GM18499 (cell line): ENCODE data around the gene MEOX1.

Experiments
- ATAC-seq: cut with Tn5 transposase; IDR thresholded peaks from one replicate; pipeline ENCODE4 v1.9.1; 2021; ENCODE audit warnings: moderate number of reproducible peaks; ENCODE audit not compliant: insufficient read depth, unreplicated experiment

The MEOX1 gene

DNA sequence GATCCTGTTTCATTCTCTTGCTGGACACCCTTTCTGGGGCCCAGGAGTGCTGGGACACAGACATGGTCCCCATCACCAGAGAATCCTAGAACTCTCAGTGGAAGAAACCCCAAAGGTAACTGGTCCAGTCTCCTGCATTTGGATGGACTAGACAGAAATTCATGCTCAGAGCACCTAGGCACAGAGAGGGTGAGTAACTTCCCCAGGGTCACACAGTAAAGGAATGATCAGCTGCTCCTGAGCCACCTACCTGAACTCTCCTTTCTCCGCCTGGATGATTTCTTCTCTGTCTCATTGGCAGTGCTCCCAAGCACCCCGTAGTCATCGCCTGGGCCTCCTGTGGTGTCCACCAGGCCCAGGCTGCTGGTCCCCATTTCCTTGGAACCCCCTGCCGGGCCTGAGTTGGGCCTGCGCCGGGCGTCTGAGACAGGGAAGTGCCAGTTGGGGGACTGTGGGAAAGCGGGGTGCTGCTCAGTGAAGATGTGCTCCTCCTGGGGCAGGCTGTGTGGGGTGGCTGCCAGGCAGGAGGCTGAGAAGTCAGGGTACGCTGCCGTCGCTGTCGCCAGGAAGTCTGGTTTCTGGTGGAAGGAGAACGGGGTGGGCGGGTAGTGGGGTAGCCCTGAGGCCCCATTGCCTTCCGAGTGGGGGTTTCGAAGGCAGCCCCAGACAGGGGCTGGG lies 767 bp downstream of the MEOX1 start:
- ATAC-seq = no peak

DNA sequence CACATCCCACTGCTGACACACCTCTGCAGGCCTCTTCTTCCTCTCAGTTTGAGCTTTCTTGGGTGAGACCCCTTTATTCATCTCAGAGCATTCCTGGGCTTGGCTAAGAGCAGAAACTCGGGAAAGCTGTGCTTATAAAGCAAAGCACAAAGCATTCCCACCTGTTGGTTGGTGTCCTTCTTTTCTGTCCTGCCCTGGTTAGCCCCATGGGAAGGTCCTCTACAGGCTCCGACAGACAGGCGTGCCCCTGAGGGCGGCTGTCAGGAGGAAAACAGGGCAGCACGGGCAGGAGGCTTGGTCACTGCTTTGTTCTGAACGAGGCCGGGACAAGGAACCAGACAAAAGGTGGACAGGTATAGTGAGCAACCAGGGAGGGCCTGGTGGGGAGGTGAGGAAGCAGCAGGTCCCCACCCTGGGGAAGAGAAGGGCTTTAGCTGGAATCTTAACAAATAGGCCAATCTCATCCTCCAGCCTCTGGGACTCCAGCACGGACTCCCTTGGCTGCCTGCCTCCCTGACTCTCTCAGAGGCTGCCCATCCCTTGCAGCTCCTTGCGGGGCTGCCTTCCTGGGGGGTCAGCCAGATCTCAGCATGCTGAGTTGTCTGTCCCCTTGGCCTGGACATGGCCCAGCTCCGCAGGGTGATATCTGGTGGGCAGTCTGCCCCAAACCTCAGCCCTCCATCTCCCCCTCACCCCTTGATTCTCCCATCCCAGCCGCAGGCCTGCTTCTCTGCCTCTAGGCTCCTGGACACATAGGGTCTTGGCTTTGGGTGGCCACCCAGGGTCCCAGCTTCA lies 1.7 kb downstream of the MEOX1 start:
- ATAC-seq = no peak

DNA sequence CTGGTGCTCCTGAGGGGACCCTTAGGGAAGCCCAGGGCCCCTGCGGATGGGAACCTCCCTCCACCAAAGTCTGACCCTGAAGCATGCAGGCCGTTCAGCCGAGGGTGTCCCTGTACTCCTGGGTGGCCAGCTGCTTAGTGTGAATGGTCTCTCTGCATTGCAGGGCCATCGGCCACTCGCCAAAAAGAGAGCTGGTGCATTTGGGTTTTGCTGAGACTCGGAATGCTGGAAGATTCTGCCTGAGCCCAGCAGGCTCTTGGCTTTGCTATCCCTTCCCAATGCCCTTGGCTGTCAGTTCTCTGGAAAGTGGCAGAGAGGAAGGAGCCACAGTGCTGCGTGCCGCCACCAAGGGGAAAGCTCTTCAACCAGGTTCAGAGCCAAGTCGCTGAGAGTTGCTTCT lies 2.8 kb downstream of the MEOX1 start:
- ATAC-seq = no peak

DNA sequence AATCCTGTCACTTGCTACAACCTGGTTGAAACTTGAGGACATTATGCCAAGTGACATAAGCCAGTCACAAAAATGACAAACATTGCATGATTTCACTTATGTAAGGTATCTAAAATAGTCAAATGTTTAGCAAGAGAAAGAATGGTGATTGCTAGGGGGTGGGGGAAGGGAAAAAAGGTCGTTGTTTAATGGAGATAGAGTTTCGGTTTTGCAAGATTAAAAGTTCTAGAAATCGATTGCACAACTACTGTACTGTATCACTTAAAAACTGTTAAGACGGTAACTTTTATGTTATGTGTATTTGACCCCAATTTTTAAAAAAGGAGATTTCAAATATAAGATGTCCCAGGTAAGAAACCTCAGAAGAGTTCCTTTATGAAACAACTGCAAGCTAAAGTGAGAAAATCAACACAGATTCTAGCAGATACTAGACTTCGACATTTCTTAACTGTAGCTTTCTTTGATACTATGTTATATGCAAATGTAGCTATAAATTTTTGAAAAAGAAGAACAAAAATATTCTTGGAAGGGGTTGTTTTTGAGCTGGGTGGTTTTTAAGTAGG lies 5.9 kb downstream of the MEOX1 start:
- ATAC-seq = no peak

DNA sequence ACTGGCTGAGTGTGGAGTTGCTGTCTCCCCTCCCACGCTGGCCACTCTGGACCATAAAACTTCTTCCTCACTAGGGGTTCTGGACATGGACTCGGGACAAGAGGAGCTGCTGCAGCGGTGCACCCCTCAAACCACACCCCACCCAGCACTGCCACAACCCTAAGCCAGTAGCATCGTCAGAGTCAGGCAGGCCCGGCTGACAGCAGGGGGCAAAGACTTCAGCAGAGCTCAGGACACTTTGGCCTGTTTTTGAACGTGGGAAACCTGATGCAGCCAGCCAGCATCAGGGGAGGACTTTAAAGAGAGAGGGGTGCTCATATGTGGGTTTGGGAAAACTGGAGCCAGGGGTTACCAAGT lies 9.6 kb downstream of the MEOX1 start:
- no peak for ATAC-seq

DNA sequence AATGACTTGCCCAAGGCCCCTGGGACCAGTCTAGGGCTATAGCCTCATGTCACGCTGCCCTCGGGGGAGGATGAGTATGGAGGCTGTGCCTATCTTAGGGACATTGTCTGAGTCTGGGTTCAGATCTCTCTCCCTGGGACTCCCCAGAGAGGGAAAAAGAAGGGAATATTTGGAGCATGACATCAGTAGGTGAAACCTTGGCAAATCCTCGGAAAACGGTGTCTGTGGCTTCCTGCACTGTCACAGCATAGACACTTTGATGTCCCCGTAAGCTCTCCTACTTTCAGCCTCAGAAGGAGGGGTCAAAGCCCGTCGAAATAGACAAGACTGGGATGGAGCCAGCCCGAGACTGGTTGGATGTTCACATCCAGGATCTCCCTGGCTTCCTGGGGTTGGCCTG lies 11.3 kb downstream of the MEOX1 start:
- ATAC-seq = no peak

DNA sequence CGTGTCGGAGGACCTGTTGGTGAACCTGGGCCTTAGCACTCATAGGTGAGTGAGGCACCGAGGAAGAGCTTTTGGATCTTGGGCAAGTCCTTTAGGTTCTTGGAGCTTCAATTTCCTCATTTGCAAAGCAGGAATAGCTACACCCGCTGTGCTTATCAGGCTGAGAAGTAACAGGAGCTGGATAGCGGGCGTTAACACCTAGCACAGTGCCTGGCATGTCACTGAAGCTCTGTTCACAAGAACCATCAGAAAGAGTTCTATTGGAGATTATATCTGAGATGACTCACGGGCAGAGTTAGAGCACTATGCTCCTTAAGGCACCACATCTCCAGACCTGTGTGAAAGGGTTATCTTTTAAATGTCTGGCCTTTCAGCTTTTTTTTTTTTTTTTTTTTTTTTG lies 12.8 kb downstream of the MEOX1 start:
- ATAC-seq = no peak

DNA sequence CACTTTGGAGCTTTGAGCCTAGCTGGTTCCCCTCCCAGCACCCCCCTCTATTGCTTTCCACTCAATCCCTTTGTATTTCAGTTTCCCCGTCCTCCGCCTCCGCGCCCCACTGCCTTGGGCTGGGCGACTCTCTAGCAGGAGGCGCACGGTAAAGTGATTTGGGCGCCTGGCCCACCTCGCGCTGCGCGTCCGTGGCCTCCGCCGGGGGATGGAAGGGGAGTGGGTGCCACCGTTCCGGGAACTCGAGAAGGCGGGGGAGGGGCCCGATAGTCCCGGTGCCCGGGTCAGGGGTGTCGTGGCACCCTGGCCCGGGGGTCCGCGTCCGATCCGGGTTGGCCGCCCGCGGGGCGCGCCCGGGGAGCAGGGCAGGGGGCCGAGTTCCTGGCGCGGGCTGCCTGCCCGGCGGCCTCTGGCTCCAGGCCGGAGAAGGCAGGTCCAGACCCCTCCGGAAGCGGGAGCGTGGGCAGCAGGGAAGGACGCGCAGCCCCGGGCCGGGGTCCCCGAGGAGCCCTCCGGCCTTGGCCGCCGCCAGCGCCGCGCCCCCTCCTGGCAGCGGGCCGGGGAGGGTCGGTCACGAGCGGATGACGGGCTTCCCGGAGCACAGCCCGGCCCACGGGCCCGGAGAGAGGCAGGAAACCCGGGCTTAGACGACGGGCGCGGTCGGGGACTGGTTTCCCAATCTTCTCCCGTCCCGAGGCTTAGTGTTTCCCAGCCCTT lies 15.8 kb downstream of the MEOX1 start:
- ATAC-seq = no peak

DNA sequence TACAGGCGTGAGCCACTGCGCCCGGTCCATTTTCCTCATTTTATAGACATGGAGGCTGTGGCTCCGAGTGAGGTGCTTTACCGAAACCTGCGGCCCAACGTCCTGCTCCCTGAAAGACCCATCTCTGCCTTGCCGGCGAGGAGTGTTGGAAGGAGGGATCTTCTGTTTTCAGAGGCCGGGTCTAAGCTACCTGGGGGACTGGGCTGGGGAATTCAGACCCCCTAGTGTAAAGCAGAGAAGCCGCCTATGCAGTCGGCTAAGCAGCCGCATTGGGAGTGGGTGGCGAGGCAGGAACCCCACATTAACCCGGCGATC lies 16.3 kb downstream of the MEOX1 start:
- no peak for ATAC-seq

DNA sequence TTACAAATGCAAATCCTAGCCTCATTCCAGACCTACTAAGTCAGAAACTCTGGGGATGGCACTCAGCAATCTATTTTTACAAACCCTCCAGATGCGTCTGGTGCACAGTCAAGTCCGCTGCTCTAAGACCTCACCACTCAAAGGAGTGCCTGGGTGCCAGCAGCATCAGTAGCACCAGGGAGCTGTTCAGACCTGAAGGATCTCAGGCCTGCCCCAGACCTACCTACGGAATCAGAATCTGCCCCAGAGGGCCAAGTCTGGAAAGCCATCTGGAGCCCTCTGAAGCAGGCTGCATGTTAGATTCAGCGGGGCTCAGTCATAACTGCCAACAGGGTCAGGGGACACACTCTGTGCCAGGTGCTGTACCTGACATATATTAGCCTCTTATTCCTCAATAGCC lies 17.6 kb downstream of the MEOX1 start:
- no peak for ATAC-seq

DNA sequence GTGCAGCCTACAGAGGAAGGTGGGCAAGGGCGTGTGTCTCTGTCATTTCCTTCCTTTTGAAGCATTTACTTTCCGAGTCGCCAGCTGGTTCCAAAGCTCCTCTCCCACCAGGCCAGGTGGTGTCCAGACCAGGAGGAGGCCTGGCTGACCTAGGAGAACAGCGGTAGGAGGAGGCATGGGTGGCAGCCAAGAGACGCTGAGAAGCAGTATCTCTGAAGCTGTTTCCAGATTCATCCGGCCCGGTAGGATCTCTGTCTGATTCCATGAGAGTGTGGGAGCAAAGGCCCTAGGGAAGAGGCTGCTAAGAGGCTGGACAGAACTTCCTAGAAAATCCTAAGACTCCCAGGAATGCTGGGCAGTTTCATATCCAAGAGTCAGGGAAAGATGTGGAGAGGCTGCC lies 20.3 kb downstream of the MEOX1 start:
- ATAC-seq = no peak

DNA sequence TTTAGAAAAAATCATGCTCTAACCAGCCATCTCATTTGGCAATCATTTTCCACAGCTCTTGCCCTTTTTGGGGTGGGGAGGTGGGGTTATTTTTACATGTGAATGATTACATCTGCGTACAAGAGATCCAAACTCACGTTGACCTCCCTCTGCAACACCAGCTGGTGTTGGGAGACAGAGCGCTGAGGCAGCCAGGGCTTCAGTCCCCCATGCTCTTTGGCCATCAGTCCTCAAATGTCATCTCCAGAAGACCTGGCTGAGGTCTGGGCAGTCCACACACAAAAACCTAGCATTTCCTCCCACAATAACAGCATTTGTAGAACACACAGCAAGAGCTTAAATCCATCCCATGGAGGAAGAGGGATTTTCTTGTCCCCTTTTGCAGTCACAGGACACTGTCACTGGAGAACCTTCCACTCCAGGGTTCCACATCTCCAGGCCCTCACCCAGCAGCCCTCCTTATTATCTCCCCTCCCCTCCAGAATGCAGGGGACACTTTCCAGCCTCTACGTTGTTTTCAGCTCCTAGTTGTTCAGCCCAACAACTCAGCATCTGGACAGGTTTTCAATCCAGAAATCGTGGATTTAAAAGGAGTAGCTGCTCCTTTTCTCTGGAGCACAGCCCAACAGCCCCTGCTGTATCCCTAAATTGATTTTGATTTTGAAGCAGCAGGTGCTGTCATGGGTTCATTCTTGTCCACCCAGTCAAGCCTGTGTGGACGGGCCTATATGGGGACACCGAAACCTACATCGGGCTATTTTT lies 21.1 kb downstream of the MEOX1 start:
- ATAC-seq = no peak

DNA sequence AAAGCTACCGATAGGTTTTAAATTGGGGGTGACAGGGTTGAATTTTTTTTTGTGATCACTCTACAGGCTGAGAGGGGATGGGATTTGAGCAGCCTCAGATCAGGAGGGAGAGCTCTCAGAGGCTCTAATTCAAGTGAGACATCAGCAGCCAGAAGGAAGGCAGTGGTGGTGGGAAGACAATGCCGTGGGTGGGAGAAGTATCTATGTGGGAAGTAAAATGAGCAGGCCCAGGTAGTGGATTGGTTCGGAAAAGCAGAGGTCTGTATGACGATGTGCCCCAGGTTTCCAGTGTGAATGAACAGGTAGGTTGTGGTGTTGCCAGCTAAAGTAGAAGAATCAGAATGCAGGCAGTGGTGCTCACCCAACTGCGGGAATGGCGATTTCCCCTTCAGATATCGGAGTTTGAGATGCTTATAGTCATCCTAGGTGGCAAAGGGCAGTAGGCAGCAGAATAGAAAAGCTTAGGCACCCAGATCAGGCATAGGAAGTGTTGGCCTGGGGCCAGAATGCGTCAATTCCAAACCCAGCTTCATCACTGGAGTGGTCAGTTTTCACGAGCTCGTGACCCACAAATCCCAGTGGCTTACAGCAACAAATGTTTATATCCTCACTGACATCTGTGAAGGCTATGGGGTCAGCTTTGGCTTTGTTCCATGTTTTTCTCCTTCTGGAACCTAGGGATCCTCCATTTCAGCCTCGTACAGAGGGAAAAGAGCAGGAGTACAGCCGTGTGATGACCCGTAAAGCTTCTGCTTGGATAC lies 24.0 kb downstream of the MEOX1 start:
- ATAC-seq = no peak

DNA sequence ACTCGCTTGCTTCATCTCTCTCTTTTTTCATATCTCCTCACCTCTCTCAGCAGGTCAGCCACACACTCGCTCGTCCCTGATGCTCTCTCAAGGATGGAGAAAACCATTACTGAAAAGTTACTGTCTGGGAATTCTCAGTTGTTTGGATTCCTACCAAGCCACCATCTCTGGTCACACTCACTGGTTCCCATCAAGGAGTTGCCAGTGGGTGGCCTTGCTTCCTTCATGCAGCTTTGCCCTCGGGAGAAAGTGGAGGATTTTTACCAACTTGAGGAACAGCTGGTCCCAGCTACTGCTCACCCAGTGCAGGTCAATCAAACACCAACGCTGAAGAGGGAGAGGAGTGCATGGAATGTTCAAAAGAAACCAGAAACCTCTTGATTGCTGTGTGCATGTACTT lies 25.3 kb downstream of the MEOX1 start:
- no peak for ATAC-seq

DNA sequence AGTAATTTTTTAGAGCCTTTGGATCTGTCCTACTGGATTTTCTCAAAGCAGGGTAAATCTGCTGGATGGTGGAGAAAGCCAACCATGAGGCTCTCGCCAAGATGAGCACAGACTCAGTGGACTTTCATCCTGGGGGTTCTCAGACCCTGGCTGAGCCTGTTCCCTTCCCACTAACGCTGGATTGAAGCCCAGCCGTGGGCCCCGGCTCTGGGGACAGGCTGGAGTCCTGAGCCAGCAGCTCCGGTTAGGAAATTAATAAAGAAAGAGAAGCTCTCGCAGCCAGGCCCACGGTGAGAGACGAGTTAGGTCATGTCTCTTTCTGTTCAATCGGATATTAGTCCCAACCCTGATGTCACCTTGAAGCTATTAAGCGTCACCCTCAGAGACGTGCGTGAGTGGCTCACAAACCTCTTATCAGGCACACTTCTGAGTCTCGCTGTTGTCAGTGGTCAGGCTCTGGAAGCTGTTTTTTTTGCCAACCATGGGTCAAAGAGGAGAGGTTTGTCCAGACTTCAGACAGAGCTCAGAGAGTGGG lies 27.1 kb downstream of the MEOX1 start:
- no peak for ATAC-seq

DNA sequence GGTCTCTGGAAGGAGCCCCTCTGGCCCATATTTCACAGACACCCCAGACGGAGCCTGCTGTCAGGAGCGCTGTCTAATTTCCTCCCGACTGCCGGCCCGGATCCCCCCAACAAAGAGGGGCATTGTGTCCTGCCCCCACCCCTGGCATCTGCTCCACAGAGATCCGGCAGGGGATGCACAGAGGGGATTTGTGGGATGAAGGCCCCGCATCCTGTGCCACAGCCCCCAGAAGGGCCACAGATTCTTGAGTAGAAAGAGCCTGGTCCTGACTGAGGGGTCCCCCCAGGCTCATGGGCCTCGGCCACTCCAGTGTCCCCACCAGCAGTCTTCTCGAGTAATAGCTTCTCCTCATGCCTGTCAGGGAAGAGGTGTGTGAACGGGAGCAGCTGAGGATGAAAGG lies 29.5 kb downstream of the MEOX1 start:
- ATAC-seq = no peak

DNA sequence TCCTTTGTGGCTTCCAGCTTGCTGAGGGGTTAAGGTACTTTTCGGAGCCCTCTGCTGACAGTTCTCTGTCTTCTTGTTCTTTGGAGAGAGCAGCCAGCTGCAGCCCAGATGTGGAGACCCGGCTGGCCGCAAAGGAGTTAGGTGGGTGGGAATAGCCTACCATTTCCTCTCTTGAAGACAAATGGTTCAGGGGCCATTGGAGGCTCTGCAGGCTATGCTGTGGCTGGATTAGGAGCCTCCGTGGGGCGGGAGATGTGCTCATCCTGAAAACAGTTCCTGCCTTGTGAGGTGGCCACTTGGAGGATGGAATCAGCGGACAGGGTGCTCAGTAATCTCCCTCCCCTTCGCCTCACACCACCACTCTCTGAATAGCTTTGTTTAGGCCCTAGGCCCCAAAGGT lies 30.3 kb downstream of the MEOX1 start:
- no peak for ATAC-seq

DNA sequence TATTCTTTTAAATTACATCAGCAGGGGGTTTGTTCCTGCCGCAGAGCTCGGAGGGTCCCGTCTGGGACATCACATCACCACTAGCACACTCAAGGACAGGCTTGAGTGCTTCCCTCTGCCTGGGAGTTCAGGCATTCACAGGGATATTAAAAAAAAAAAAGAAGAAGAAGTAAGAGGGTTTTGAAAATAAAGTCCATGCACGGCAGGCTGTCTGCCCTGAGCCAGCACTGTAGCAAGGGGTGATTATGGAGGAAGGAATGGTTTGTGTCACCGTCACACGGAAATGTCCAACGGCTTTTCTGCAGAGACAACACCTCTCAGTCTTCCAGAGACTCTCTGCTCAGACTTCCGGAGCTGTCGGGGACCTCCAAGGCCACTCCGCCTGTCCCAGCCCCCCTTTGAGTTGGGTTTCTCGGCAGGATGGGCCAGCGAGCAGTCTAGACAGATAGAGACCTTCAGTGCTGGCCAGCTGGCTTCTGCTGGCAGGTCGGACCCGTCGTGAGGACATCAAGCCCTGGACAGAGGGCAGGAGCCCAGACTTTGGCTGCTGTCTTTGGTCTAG lies 33.6 kb downstream of the MEOX1 start:
- ATAC-seq = no peak

DNA sequence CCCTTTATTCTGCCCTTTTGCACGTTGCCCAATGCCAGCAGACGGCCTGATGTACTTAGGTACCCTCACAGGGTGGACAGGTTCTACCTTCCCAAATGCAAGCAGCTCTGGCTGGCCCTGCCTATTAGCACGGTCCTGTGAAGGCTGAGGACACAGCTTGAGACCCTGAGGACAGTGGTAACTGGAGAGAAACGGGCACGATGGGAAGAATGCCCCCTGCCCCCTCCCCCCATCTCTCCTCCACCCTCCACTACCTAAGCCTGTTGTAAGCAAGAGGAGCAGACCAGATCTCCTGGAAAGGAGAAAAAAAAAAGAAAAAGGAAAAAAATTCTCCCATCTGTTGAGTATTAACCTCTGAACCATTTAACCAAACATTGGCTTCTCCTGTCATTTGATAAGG lies 34.1 kb downstream of the MEOX1 start:
- ATAC-seq = no peak
